Keratinocyte (primary cell): ENCODE measurements around the gene NAA40. TPM values are rescaled to one million over a fixed set of nuclear protein-coding genes. Genes with fewer than 3 reads are reported as not detected.

Source experiments
- DNase-seq: peaks from one replicate; pipeline ENCODE4 v3.0.0-alpha.2; 2011; ENCODE audit warnings: low read depth, missing footprints, low spot score
- FAIRE-seq: peaks from 2 replicates; lab custom pipeline; 2011; peaks lifted over from hg19 to GRCh38; lab: Jason Lieb, UNC
- H2AFZ ChIP-seq: 2 replicates; pipeline ENCODE4 v1.6.0; 2012; ENCODE audit warnings: low read length, control low read depth, inconsistent platforms; ENCODE audit not compliant: control insufficient read depth
- H3K27ac ChIP-seq: 2 replicates; pipeline ENCODE4 v1.5.1; 2011; ENCODE audit warnings: low read length; ENCODE audit not compliant: control insufficient read depth, insufficient read depth
- H3K27me3 ChIP-seq: 3 replicates; pipeline ENCODE4 v1.6.0; 2011; ENCODE audit warnings: low read length; ENCODE audit not compliant: control insufficient read depth, insufficient read depth; ENCODE audit errors: extremely low read depth
- H3K36me3 ChIP-seq, 2 experiments: 2 replicates in 1 of 2; 3 replicates in 1 of 2; pipeline ENCODE4 v1.5.1; 2011; ENCODE audit warnings: low read length in 2 of 2, mild to moderate bottlenecking in 1 of 2; ENCODE audit not compliant: control insufficient read depth in 2 of 2, insufficient read depth in 2 of 2; ENCODE audit errors: extremely low read depth in 1 of 2
- H3K4me1 ChIP-seq: 3 replicates; pipeline ENCODE4 v1.5.1; 2011; ENCODE audit warnings: low read length; ENCODE audit not compliant: control insufficient read depth, insufficient read depth; ENCODE audit errors: extremely low read depth
- H3K4me2 ChIP-seq: 3 replicates; pipeline ENCODE4 v1.6.0; 2011; ENCODE audit warnings: low read depth, low read length; ENCODE audit not compliant: control insufficient read depth, insufficient read depth; ENCODE audit errors: extremely low read depth
- H3K4me3 ChIP-seq, 3 experiments: fragments of 200-600 bp in 1 of 3; sonication (generic) in 1 of 3; 2 replicates in 2 of 3; 3 replicates in 1 of 3; pipeline ENCODE4 v1.5.1; 2011 to 2016; ENCODE audit warnings: low read length in 3 of 3, mild to moderate bottlenecking in 3 of 3, control low read depth in 2 of 3, inconsistent platforms in 1 of 3, low read depth in 1 of 3, mixed read lengths in 1 of 3, mixed run types in 1 of 3, moderate library complexity in 1 of 3; ENCODE audit not compliant: control insufficient read depth in 2 of 3, insufficient read depth in 2 of 3; ENCODE audit errors: extremely low read depth in 1 of 3
- H3K79me2 ChIP-seq: 2 replicates; pipeline ENCODE4 v1.6.0; 2012; ENCODE audit warnings: low read length; ENCODE audit not compliant: control insufficient read depth, insufficient read depth
- H3K9ac ChIP-seq: 3 replicates; pipeline ENCODE4 v1.6.0; 2011; ENCODE audit warnings: low read length; ENCODE audit not compliant: control insufficient read depth, insufficient read depth; ENCODE audit errors: extremely low read depth
- H3K9me1 ChIP-seq: 3 replicates; pipeline ENCODE4 v1.6.0; 2011; ENCODE audit warnings: low read length; ENCODE audit not compliant: control insufficient read depth, insufficient read depth; ENCODE audit errors: extremely low read depth
- H3K9me3 ChIP-seq: 2 replicates; pipeline ENCODE4 v1.5.1; 2012; ENCODE audit warnings: low read depth, low read length; ENCODE audit not compliant: control insufficient read depth
- H4K20me1 ChIP-seq: 3 replicates; pipeline ENCODE4 v1.6.0; 2011; ENCODE audit warnings: low read length; ENCODE audit not compliant: control insufficient read depth, insufficient read depth; ENCODE audit errors: extremely low read depth
- CTCF ChIP-seq, 3 experiments: IDR thresholded peaks in 1 of 3; conservative IDR thresholded peaks in 1 of 3; optimal IDR thresholded peaks in 1 of 3; 2 replicates in 2 of 3; 3 replicates in 1 of 3; pipeline versions ENCODE3 to v1.5.1; 2011; ENCODE audit warnings: low read length in 3 of 3, mild to moderate bottlenecking in 3 of 3, moderate library complexity in 2 of 3, control low read depth in 1 of 3, inconsistent platforms in 1 of 3; ENCODE audit not compliant: insufficient read depth in 2 of 3; ENCODE audit errors: extremely low read depth in 1 of 3
- EZH2 ChIP-seq: IDR thresholded peaks from one replicate; pipeline ENCODE4 v1.6.1; 2012; ENCODE audit warnings: inconsistent platforms, mild to moderate bottlenecking, low read length, moderate library complexity
- dilution Hi-C: fragments of 300-500 bp; cut with MboI; formaldehyde crosslinking; loops from one replicate; pipeline ENCODE4 v1.7.0; 2020; ENCODE audit warnings: low sequenced_read_pairs; ENCODE audit not compliant: extremely low pct_ligation_motif_present
- polyA plus RNA-seq, 5 experiments: library from polyadenylated mRNA; depleted of rRNA in 3 of 5; stranded (reverse) in 3 of 5; stranded (forward) in 1 of 5; unstranded in 1 of 5; fragments of >200 nt; gene quantifications; 1 replicate in 1 of 5; 2 replicates in 3 of 5; 3 replicates in 1 of 5; pipeline versions ENCODE4 v1.2.1 to v1.2.3, GENCODE V29; 2011 to 2012; ENCODE audit warnings: missing spikeins in 2 of 5, low read depth in 1 of 5, low replicate concordance in 1 of 5

Gene NAA40
- polyA plus RNA-seq, 1 donor (not counting 4 experiments of a cell fraction or from before 2014, with no cell fraction given) = 13.5 TPM

DNA sequence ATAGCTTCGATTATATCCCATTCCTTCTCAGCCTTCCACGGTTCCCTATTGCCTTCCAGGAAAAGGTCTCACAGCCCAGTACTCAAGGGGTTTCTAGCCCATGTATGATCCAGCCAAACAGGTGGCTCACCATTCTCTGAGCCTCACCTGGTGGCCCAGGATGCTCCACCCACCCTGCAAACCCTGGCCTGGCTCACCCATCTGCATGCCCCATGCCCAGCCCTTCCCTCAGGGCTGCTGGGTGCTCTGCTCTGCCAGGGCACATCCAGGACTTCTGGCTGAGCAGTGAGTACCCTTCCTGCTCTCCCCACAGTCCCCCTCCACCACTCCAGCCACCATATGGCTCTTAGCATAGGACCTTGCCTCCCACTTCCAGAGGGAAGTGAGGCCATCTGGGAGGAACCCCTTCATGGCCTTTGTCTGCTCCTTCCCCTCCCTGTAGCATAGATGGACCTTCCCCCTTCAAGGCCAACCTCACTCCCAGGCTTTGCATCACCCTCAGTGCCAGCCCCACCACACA is 16.1 kb upstream of the NAA40 start:
- H4K20me1 ChIP-seq = no peaks in the 10 kb centered on the region
- H3K9me1 ChIP-seq = no peaks in the 10 kb centered on the region
- dilution Hi-C loops = no loop called here
- TF ChIP-seq CTCF (optimal IDR thresholded peaks at IDR 0.05 in 1 of 3, IDR thresholded peaks at IDR 0.05 in 1 of 3, conservative IDR thresholded peaks at IDR 0.05 in 1 of 3; ENCODE audit: extremely low read depth in 1 of 3, insufficient read depth in 2 of 3, low read length in 3 of 3) (no peak), EZH2 (no peak)
- H3K4me2 ChIP-seq = no peak overlapping the region
- H3K36me3 ChIP-seq = no peaks in the 10 kb centered on the region
- no peak for DNase-seq
- peaks cover 5% of the 10 kb centered on the region for H3K4me1 ChIP-seq
- H2AFZ ChIP-seq = no peak overlapping the region
- no peak overlapping the region for H3K9ac ChIP-seq
- no peak for FAIRE-seq
- no peaks in the 10 kb centered on the region for H3K9me3 ChIP-seq
- H3K27me3 ChIP-seq = no peaks in the 10 kb centered on the region
- H3K27ac ChIP-seq = no peak overlapping the region
- no peaks in the 10 kb centered on the region for H3K79me2 ChIP-seq
- H3K4me3 ChIP-seq = no peak overlapping the region

- no peaks in the 10 kb centered on the region for H3K27me3 ChIP-seq
- no peak overlapping the region for H3K4me3 ChIP-seq
- no peaks in the 10 kb centered on the region for H3K36me3 ChIP-seq
- H4K20me1 ChIP-seq = no peaks in the 10 kb centered on the region
- no peaks in the 10 kb centered on the region for H3K79me2 ChIP-seq
- H3K9me3 ChIP-seq = no peaks in the 10 kb centered on the region
- dilution Hi-C loops = no loop called here
- H3K9me1 ChIP-seq = no peaks in the 10 kb centered on the region
- H3K9ac ChIP-seq = no peak overlapping the region
- no peak for DNase-seq
- no peak overlapping the region for H3K4me2 ChIP-seq
- H2AFZ ChIP-seq = no peak overlapping the region
- peaks cover 2% of the 10 kb centered on the region for H3K4me1 ChIP-seq
- FAIRE-seq = no peak
- TF ChIP-seq CTCF (optimal IDR thresholded peaks at IDR 0.05 in 1 of 3, IDR thresholded peaks at IDR 0.05 in 1 of 3, conservative IDR thresholded peaks at IDR 0.05 in 1 of 3; ENCODE audit: extremely low read depth in 1 of 3, insufficient read depth in 2 of 3, low read length in 3 of 3) (no peak), EZH2 (no peak)
- H3K27ac ChIP-seq = no peak overlapping the region
Measured at GRCh38 chr11:63923319-63923718, 15.5 kb upstream of the NAA40 start.
